Activated naive CD4-positive, alpha-beta T cell treated with anti-CD3 and anti-CD28 coated beads, Interleukin-2, amount 10 ng/mL, durations not matched to agents 7 days and 5 days (primary cell): Measurements from ENCODE around the gene ATPAF1.

Experiments
- CTCF ChIA-PET: fragments of 350-600 bp; sonication (Branson Sonifier 250); formaldehyde crosslinking; loops from one replicate; lab custom pipeline; 2021; ENCODE audit warnings: antibody characterized with exemption; lab: Charles Lee
- DNase-seq: peaks from one replicate; pipeline ENCODE4 v3.0.0-alpha.2; 2020
- H3K27ac Mint-ChIP-seq: one replicate; pipeline ENCODE4 v1.8.0; 2021; ENCODE audit warnings: mild to moderate bottlenecking, moderate library complexity, mixed read lengths
- H3K27me3 Mint-ChIP-seq: one replicate; pipeline ENCODE4 v1.8.0; 2021; ENCODE audit warnings: mild to moderate bottlenecking, mixed read lengths
- H3K36me3 Mint-ChIP-seq: one replicate; pipeline ENCODE4 v1.8.0; 2021; ENCODE audit warnings: mixed read lengths
- H3K4me1 Mint-ChIP-seq: one replicate; pipeline ENCODE4 v1.8.0; 2021; ENCODE audit warnings: mixed read lengths
- H3K4me3 Mint-ChIP-seq: one replicate; pipeline ENCODE4 v1.8.0; 2021; ENCODE audit warnings: mild to moderate bottlenecking, moderate library complexity, mixed read lengths
- H3K9me3 Mint-ChIP-seq: one replicate; pipeline ENCODE4 v1.8.0; 2021; ENCODE audit warnings: mixed read lengths

ATPAF1 gene

GRCh38 chr1:46689897-46690296 lies 21.7 kb upstream of the ATPAF1 start:
- Mint-ChIP-seq H3K27ac (no peak overlapping the region), H3K9me3 (no peaks in the 10 kb centered on the region), H3K4me3 (no peak overlapping the region), H3K4me1 (peaks cover 22% of the 10 kb centered on the region), H3K27me3 (no peaks in the 10 kb centered on the region), H3K36me3 (peaks cover 76% of the 10 kb centered on the region)
- DNase-seq, result no peak
- CTCF ChIA-PET, result interaction anchor here (1.3 kb wide), 1 partner anchor 12 kb away, joined by 5 read pairs; no protein-coding TSS in a partner anchor

- peaks cover 22% of the 10 kb centered on the region for H3K4me1 Mint-ChIP-seq
- H3K4me3 Mint-ChIP-seq, result no peak overlapping the region
- H3K27me3 Mint-ChIP-seq, result no peaks in the 10 kb centered on the region
- H3K27ac Mint-ChIP-seq, result no peak overlapping the region
- no peak for DNase-seq
- H3K9me3 Mint-ChIP-seq, result no peaks in the 10 kb centered on the region
- CTCF ChIA-PET, result no interaction called here
- peaks cover 77% of the 10 kb centered on the region for H3K36me3 Mint-ChIP-seq
Observed at GRCh38 chr1:46689356-46689755, 21.2 kb upstream of the ATPAF1 start.

GRCh38 chr1:46687921-46688509 lies 19.9 kb upstream of the ATPAF1 start:
- H3K36me3 Mint-ChIP-seq, result peaks cover 79% of the 10 kb centered on the region
- no peak for DNase-seq
- no peaks in the 10 kb centered on the region for H3K9me3 Mint-ChIP-seq
- CTCF ChIA-PET, result no interaction called here
- no peaks in the 10 kb centered on the region for H3K27me3 Mint-ChIP-seq
- peaks cover 22% of the 10 kb centered on the region for H3K4me1 Mint-ChIP-seq
- H3K4me3 Mint-ChIP-seq, result no peak overlapping the region
- no peak overlapping the region for H3K27ac Mint-ChIP-seq

- no peak overlapping the region for H3K4me3 Mint-ChIP-seq
- H3K9me3 Mint-ChIP-seq, result no peaks in the 10 kb centered on the region
- H3K27me3 Mint-ChIP-seq, result no peaks in the 10 kb centered on the region
- peaks cover 77% of the 10 kb centered on the region for H3K36me3 Mint-ChIP-seq
- CTCF ChIA-PET, result no interaction called here
- H3K4me1 Mint-ChIP-seq, result peaks cover 22% of the 10 kb centered on the region
- peak overlapping the region; percentile 20 for H3K27ac Mint-ChIP-seq
- no peak for DNase-seq
Observed at GRCh38 chr1:46687093-46687659, 19.0 kb upstream of the ATPAF1 start.

GRCh38 chr1:46686255-46686654 lies 18.1 kb upstream of the ATPAF1 start:
- CTCF ChIA-PET, result interaction anchor here (1.5 kb wide), 1 partner anchor 9 kb away, joined by 5 read pairs; no protein-coding TSS in a partner anchor
- H3K36me3 Mint-ChIP-seq, result peaks cover 77% of the 10 kb centered on the region

GRCh38 chr1:46684670-46685069 lies 16.5 kb upstream of the ATPAF1 start:
- Mint-ChIP-seq H3K36me3 (peaks cover 75% of the 10 kb centered on the region), H3K4me3 (no peak overlapping the region), H3K9me3 (no peaks in the 10 kb centered on the region), H3K27me3 (no peaks in the 10 kb centered on the region), H3K4me1 (peaks cover 22% of the 10 kb centered on the region), H3K27ac (no peak overlapping the region)
- no peak for DNase-seq
- CTCF ChIA-PET, result interaction anchor here (1.3 to 1.5 kb wide), 2 partner anchors 7 to 35 kb away, joined by 5 read pairs; partner anchors contain the start of gene EFCAB14

More at GRCh38 chr1:46686255-46686654, 18.1 kb upstream of the ATPAF1 start:
- no peak overlapping the region for H3K4me3 Mint-ChIP-seq
- no peak for DNase-seq
- H3K27ac Mint-ChIP-seq, result no peak overlapping the region
- H3K9me3 Mint-ChIP-seq, result no peaks in the 10 kb centered on the region
- peaks cover 22% of the 10 kb centered on the region for H3K4me1 Mint-ChIP-seq
- H3K27me3 Mint-ChIP-seq, result no peaks in the 10 kb centered on the region

GRCh38 chr1:46682064-46682463 lies 13.9 kb upstream of the ATPAF1 start:
- DNase-seq, result no peak
- Mint-ChIP-seq H3K27ac (no peak overlapping the region), H3K4me3 (no peak overlapping the region), H3K4me1 (peaks cover 16% of the 10 kb centered on the region), H3K9me3 (no peaks in the 10 kb centered on the region), H3K27me3 (no peaks in the 10 kb centered on the region), H3K36me3 (peaks cover 72% of the 10 kb centered on the region)
- CTCF ChIA-PET, result no interaction called here

DNA sequence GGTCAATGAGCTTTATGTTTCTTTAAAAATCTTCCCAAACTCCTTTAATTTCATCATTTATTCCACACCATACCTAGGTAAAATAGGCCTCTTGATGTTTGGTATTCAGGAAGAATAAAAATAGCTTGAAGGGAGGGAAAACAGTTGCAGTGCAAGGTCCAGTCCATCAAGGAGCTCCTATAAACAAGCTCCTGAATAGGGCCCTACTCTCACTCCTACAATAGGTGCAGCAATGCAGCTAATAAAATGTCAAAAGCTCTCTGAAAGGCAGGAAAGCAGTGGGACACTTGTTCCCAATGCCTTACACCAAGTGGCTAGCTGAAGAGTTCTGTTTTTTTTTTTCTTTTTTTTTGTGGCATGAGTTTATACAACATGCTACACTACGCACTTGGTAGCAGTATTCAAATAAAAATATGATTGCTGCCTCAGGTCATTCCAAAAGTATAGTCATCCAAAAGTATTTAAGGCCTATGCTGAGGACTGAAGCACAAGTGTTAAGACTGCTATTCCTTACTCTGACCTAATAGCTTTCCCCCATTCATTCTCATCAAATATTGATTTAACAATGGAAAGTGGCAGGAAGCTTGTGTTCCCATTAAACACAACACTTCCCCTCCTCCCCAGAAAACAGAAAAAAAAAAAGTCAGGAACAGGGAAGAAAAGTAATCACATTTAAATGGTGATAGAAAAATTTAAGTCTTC lies 13.3 kb upstream of the ATPAF1 start:
- H3K36me3 Mint-ChIP-seq, result peaks cover 71% of the 10 kb centered on the region
- CTCF ChIA-PET, result interaction anchor here (0.6 kb wide), 1 partner anchor 281 kb away, joined by 3 read pairs; no protein-coding TSS in a partner anchor
- H3K4me1 Mint-ChIP-seq, result peaks cover 17% of the 10 kb centered on the region

DNA sequence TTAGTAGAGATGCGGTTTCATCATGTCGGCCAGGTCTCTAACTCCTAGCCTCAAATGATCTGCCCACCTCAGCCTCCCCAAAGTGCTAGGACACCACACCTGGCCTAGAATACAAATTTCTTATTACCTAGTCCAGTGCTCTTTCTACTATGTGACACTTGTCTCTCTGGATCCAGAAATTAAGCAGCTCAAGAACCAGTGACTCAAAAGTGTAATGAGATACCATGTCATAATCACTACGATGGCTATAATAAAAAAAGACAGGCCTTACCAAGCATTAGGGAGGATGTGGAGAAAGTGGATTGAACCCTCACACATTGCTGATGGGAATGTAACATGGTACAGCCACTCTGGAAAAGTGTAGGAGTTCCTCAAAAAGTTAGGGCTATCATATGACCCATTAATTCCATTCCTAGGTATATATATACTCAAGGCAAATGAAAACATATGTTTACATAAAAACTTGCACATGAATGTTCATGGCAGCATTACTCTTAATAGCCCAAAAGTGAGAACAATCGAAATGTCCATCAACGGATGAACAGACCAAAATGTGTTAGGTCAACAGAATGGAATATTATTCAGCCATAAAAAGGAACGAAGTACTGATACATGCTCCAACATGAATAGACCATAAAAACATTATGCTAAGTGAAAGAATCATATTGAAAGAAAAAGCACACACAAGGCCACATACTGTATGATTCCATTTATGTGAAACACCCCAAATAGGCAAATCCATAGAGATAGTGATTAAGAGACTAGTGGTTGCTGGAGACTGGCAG lies 11.8 kb upstream of the ATPAF1 start:
- H3K9me3 Mint-ChIP-seq, result no peaks in the 10 kb centered on the region
- H3K27me3 Mint-ChIP-seq, result no peaks in the 10 kb centered on the region
- H3K27ac Mint-ChIP-seq, result no peak overlapping the region
- CTCF ChIA-PET, result no interaction called here
- no peak for DNase-seq
- peaks cover 72% of the 10 kb centered on the region for H3K36me3 Mint-ChIP-seq
- H3K4me3 Mint-ChIP-seq, result no peak overlapping the region
- peaks cover 32% of the 10 kb centered on the region for H3K4me1 Mint-ChIP-seq

More for the DNA sequence above, 13.3 kb upstream of the ATPAF1 start:
- no peak for DNase-seq
- Mint-ChIP-seq H3K27me3 (no peaks in the 10 kb centered on the region), H3K9me3 (no peaks in the 10 kb centered on the region), H3K4me3 (no peak overlapping the region), H3K27ac (no peak overlapping the region)

DNA sequence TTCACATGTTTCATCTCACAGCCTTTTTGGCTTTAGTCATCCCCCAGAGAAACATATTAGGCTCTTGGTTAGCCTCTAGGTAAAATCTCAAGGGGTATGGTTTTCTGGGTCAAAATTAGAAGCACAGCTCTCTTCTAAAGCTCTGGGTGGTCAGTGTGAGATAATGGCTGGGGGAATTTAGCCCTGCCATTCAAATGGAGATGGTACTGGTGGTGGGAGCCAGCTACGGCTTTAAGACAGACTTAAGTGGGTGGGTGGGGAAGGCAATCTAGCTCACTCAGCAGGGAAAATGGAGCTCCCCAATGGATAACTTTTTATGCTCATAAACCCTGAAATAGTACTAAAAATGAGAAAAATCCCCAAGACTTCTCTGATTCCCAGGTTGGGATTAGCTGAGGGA lies 9.2 kb upstream of the ATPAF1 start:
- peaks cover 39% of the 10 kb centered on the region for H3K4me1 Mint-ChIP-seq
- peak overlapping the region; percentile 97 for H3K27ac Mint-ChIP-seq
- DNase-seq, result no peak
- no peaks in the 10 kb centered on the region for H3K27me3 Mint-ChIP-seq
- CTCF ChIA-PET, result interaction anchor here (1.1 to 2.0 kb wide), 5 partner anchors 8 to 73 kb away, joined by 3 to 7 read pairs (median 5); partner anchors contain the start of gene MKNK1
- H3K4me3 Mint-ChIP-seq, result no peak overlapping the region
- H3K36me3 Mint-ChIP-seq, result peaks cover 73% of the 10 kb centered on the region
- no peaks in the 10 kb centered on the region for H3K9me3 Mint-ChIP-seq

DNA sequence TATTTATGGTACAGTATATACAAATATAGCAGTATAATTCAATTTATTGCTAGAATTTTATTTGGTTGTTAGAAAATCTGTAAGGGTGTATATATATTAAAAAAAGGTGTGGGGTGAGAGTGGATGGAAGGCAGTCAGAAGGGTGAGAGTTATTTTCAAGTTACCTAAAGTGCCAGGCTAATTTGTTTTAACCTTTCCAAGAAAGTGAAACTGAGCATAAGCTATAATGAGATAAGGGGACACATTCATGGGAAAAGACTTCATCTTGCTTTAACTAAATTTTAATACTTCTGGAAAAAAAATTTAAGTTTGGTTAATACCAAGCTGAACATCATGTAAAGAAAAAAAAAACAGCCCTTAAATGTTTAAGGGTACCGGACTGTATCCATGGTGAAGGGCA lies 8.4 kb upstream of the ATPAF1 start:
- H3K36me3 Mint-ChIP-seq, result peaks cover 67% of the 10 kb centered on the region
- H3K27me3 Mint-ChIP-seq, result no peaks in the 10 kb centered on the region
- CTCF ChIA-PET, result interaction anchor here (0.7 to 1.8 kb wide), 5 partner anchors 9 to 72 kb away, joined by 3 to 7 read pairs (median 3); partner anchors contain the start of genes ATPAF1 and MKNK1
- H3K9me3 Mint-ChIP-seq, result no peaks in the 10 kb centered on the region
- DNase-seq, result no peak
- H3K4me1 Mint-ChIP-seq, result peaks cover 39% of the 10 kb centered on the region
- peak overlapping the region; percentile 55 for H3K4me3 Mint-ChIP-seq
- H3K27ac Mint-ChIP-seq, result peak overlapping the region; percentile 97

- no peaks in the 10 kb centered on the region for H3K27me3 Mint-ChIP-seq
- peaks cover 63% of the 10 kb centered on the region for H3K36me3 Mint-ChIP-seq
- peak overlapping the region; percentile 97 for H3K27ac Mint-ChIP-seq
- H3K4me3 Mint-ChIP-seq, result peak overlapping the region; percentile 55
- H3K9me3 Mint-ChIP-seq, result no peaks in the 10 kb centered on the region
- DNase-seq, result no peak
- CTCF ChIA-PET, result interaction anchor here (0.7 to 1.1 kb wide), 2 partner anchors 8 to 62 kb away, joined by 3 read pairs; partner anchors contain the start of gene ATPAF1
- peaks cover 39% of the 10 kb centered on the region for H3K4me1 Mint-ChIP-seq
Observed at GRCh38 chr1:46675549-46676314, 7.6 kb upstream of the ATPAF1 start.

DNA sequence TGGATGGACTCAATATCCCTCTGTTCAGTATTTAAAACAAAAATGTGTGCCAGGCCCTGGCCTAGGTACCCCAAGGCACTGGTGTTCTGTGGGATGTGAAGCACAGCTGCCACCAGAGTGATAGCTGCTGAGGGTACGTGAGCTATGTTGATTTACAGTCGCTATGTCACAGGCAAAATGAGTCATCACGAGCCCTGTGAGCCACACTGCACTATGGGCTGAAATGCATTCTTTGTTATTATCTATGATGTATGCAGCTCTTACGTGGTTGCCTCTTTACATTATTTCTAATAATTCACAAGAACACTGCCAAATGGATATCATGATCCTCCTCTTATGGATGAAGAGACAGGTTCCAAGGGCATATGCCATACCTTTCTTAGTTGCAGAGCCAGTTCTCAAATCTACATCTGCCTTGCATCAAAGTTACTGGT lies 5.6 kb upstream of the ATPAF1 start:
- H3K27ac Mint-ChIP-seq, result peak overlapping the region; percentile 28
- no peak overlapping the region for H3K4me3 Mint-ChIP-seq
- DNase-seq, result no peak
- peaks cover 49% of the 10 kb centered on the region for H3K36me3 Mint-ChIP-seq
- CTCF ChIA-PET, result no interaction called here
- H3K27me3 Mint-ChIP-seq, result no peaks in the 10 kb centered on the region
- peaks cover 39% of the 10 kb centered on the region for H3K4me1 Mint-ChIP-seq
- no peaks in the 10 kb centered on the region for H3K9me3 Mint-ChIP-seq
